Fibroblast of pulmonary artery (primary cell): ENCODE results near the gene NUDT13.

Source experiments
- DNase-seq: peaks from one replicate; pipeline ENCODE4 v3.0.0-alpha.2; 2010; ENCODE audit warnings: low read depth
- H3K4me3 ChIP-seq: replicated peaks from 2 replicates; pipeline ENCODE4 v1.5.1; 2011; ENCODE audit warnings: low read depth, mild to moderate bottlenecking, control low read depth, low read length, moderate library complexity
- CTCF ChIP-seq: IDR thresholded peaks from 2 replicates; pipeline ENCODE4 v1.5.1; 2011; ENCODE audit warnings: mild to moderate bottlenecking, control low read depth, low read length, inconsistent platforms; ENCODE audit errors: missing control alignments

NUDT13 gene

GRCh38 chr10:73161662-73162061 is 51.4 kb downstream of the NUDT13 start:
- no peak for TF ChIP-seq CTCF
- DNase-seq = no peak
- no peak overlapping the region for H3K4me3 ChIP-seq

GRCh38 chr10:73163096-73163495 is 52.8 kb downstream of the NUDT13 start:
- TF ChIP-seq CTCF = no peak
- no peak for DNase-seq

GRCh38 chr10:73166972-73167371 is 56.7 kb downstream of the NUDT13 start:
- peak overlapping the region; percentile 91 for H3K4me3 ChIP-seq
- TF ChIP-seq CTCF = no peak
- no peak for DNase-seq

More at GRCh38 chr10:73163096-73163495, 52.8 kb downstream of the NUDT13 start:
- H3K4me3 ChIP-seq = no peak overlapping the region

- peak overlapping the region; percentile 91 for H3K4me3 ChIP-seq
- no peak for DNase-seq
- TF ChIP-seq CTCF = no peak
Measured at GRCh38 chr10:73167458-73167782, 57.2 kb downstream of the NUDT13 start.

- peak within 1 kb of the TSS; percentile 91 for H3K4me3 ChIP-seq
- TF ChIP-seq CTCF = no peak
- DNase-seq = peak; percentile 96
Measured at GRCh38 chr10:73167783-73168464, 57.7 kb downstream of the NUDT13 start, which contains the start of the genes ECD and FAM149B1. TSS of gene ECD (minus strand) at chr10:73168008. CDS start at chr10:73163937, 4,071 bp downstream. TSS of gene FAM149B1 (plus strand) at chr10:73168119. CDS start at chr10:73168340, 221 bp downstream.

- no peak for TF ChIP-seq CTCF
- DNase-seq = peak; percentile 46
- H3K4me3 ChIP-seq = peak overlapping the region; percentile 91
Measured at GRCh38 chr10:73168465-73168803, 58.2 kb downstream of the NUDT13 start.

- DNase-seq = no peak
- peak overlapping the region; percentile 91 for H3K4me3 ChIP-seq
- no peak for TF ChIP-seq CTCF
Measured at GRCh38 chr10:73169320-73169719, 59.1 kb downstream of the NUDT13 start.
